PC-3 (cell line): Measurements from ENCODE around the gene GPC6.

Experiments used
- CTCF ChIP-seq: fragments of 300-600 bp; sonication (generic); conservative IDR thresholded peaks from 2 replicates; pipeline ENCODE4 v1.5.1; 2017; ENCODE audit warnings: antibody characterized with exemption, low read depth, mild to moderate bottlenecking, low read length
- EZH2phosphoT487 ChIP-seq: fragments of 300-600 bp; sonication (generic); IDR thresholded peaks from 2 replicates; pipeline ENCODE4 v1.6.1; 2018; ENCODE audit warnings: mild to moderate bottlenecking, antibody characterized with exemption, low read length, borderline replicate concordance

- TF ChIP-seq CTCF (no peak), EZH2phosphoT487 (no peak)
Measured at GRCh38 chr13:93945621-93946020, 719.0 kb downstream of the GPC6 start.
